Endometrial microvascular endothelial cells (primary cell): ENCODE data around the gene WDR18. TPM values are rescaled to one million over a fixed set of nuclear protein-coding genes. Genes with fewer than 3 reads are reported as not detected.
"Not testable (repeated sequence)": the region's sequence is repeated elsewhere in the genome, so short reads cannot be mapped to it uniquely, and the experiment has no call there.

ENCODE experiments used
- in situ Hi-C: cut with HindIII; loops from 2 replicates; pipeline ENCODE4 v1.10.0; 2017; ENCODE audit warnings: low sequenced_read_pairs, low pct_unique_long_range_greater_than_20kb; ENCODE audit errors: inconsistent ontology term
- total RNA-seq: library from RNA; depleted of rRNA; stranded (reverse); fragments of >200 nt; gene quantifications from one replicate; pipeline ENCODE4 v1.2.3, GENCODE V29; 2015; ENCODE audit errors: inconsistent ontology term

Gene WDR18
- total RNA-seq, 1 donor from 2014 or later: 49.7 TPM

- in situ Hi-C loops: no loop called here
These were observed 29.1 kb downstream of the WDR18 start for GRCh38 chr19:1013218-1013617.

GRCh38 chr19:1014161-1015060 is 30.3 kb downstream of the WDR18 start:
- in situ Hi-C loops: no loop called here

GRCh38 chr19:1015061-1015781 is 31.1 kb downstream of the WDR18 start:
- in situ Hi-C loops: no loop called here

GRCh38 chr19:1015782-1016646 is 31.9 kb downstream of the WDR18 start:
- in situ Hi-C loops: no loop called here

- in situ Hi-C loops: no loop called here
These were observed 32.5 kb downstream of the WDR18 start for GRCh38 chr19:1016647-1017114.

- in situ Hi-C loops: no loop called here
These were observed 33.2 kb downstream of the WDR18 start for GRCh38 chr19:1017115-1017905.

GRCh38 chr19:1017906-1018305 is 33.8 kb downstream of the WDR18 start:
- in situ Hi-C loops: no loop called here

- in situ Hi-C loops: no loop called here
These were observed 34.2 kb downstream of the WDR18 start for GRCh38 chr19:1018393-1018792.

GRCh38 chr19:1018932-1019615 is 34.9 kb downstream of the WDR18 start:
- in situ Hi-C loops: no loop called here

GRCh38 chr19:1019616-1019961 is 35.4 kb downstream of the WDR18 start:
- in situ Hi-C loops: no loop called here

- in situ Hi-C loops: no loop called here
These were observed 36.1 kb downstream of the WDR18 start for GRCh38 chr19:1019980-1020867.

- in situ Hi-C loops: no loop called here
These were observed 36.8 kb downstream of the WDR18 start, which contains the start of gene TMEM259 for GRCh38 chr19:1020868-1021425. Gene TMEM259 (minus strand): TSS chr19:1021123. CDS start chr19:1020996, 127 bp downstream.

- in situ Hi-C loops: not testable (repeated sequence)
These were observed 39.7 kb downstream of the WDR18 start for GRCh38 chr19:1023883-1024188.

GRCh38 chr19:1025080-1025479 is 40.9 kb downstream of the WDR18 start:
- in situ Hi-C loops: not testable (repeated sequence)

- in situ Hi-C loops: no loop called here
These were observed 42.0 kb downstream of the WDR18 start, which contains the start of gene CNN2 for GRCh38 chr19:1025960-1026782. Gene CNN2 (plus strand): TSS chr19:1026608. CDS start chr19:1026662, 54 bp downstream.
